Colonic mucosa (tissue), 4 donors: ENCODE results near the gene RTL9. TPM values are rescaled to one million over a fixed set of nuclear protein-coding genes. Genes with fewer than 3 reads are reported as not detected.
A peak's percentile ranks its signal among the peaks of the same experiment; 100 is the strongest.

Experiments
- DNase-seq: peaks from one replicate; pipeline ENCODE4 v3.0.0-alpha.2; 2020
- H3K27ac ChIP-seq: fragments of 200-600 bp; one replicate; pipeline ENCODE4 v1.8.0; 2021
- H3K27me3 ChIP-seq: fragments of 200-600 bp; one replicate; pipeline ENCODE4 v1.8.0; 2021
- H3K36me3 ChIP-seq: fragments of 200-600 bp; one replicate; pipeline ENCODE4 v1.8.0; 2021
- H3K4me1 ChIP-seq: fragments of 200-600 bp; one replicate; pipeline ENCODE4 v1.8.0; 2021; ENCODE audit warnings: mild to moderate bottlenecking
- H3K4me3 ChIP-seq: fragments of 200-600 bp; one replicate; pipeline ENCODE4 v1.8.0; 2021
- H3K9ac ChIP-seq, 2 donors: one replicate each; pipeline ENCODE4 v1.7.0; 2013; ENCODE audit warnings: control low read depth in 2 of 2, low read depth in 2 of 2, low read length in 2 of 2
- H3K9me3 ChIP-seq: fragments of 200-600 bp; one replicate; pipeline ENCODE4 v1.8.0; 2021
- CTCF ChIP-seq: fragments of 200-600 bp; IDR thresholded peaks from one replicate; pipeline ENCODE4 v1.8.0; 2022; ENCODE audit warnings: antibody characterized with exemption, mild to moderate bottlenecking
- intact Hi-C: fragments of 100-400 bp; cut with DNase I; formaldehyde crosslinking; loops from one replicate; pipeline ENCODE4 v1.14.1; 2022
- total RNA-seq, 2 donors: library from RNA; stranded (reverse); fragmentation: NEBNext Ultra II Directional in 1 of 2; extraction: Animal tissue kit (Norgen Biotek cat#: 25700) in 1 of 2; gene quantifications; one replicate each; pipeline ENCODE4 v1.2.1, GENCODE V29; 2021
- donor health status: healthy.
- donor health status: DM: no; HTN: no; CAD: no.
- donor health status: DM: no; HTN: no; CAD: no.

Gene RTL9
- total RNA-seq, 2 donors from 2014 or later: not detected

GRCh38 chrX:110316351-110317060 lies 42.1 kb upstream of the RTL9 start:
- Histone ChIP-seq H3K27ac (no peak overlapping the region), H3K4me3 (peak overlapping the region; percentile 60), H3K9me3 (no peaks in the 10 kb centered on the region), H3K36me3 (no peaks in the 10 kb centered on the region), H3K27me3 (no peaks in the 10 kb centered on the region), H3K4me1 (no peaks in the 10 kb centered on the region), H3K9ac (peak overlapping the region in 1 of 2 donors; percentile 72)
- no peak for TF ChIP-seq CTCF
- DNase-seq: no peak
- intact Hi-C loops: loop anchor here (10.0 kb wide), 1 partner anchor 152 kb away; no protein-coding TSS in a partner anchor

- peak; percentile 35 for DNase-seq
- Histone ChIP-seq H3K9me3 (no peaks in the 10 kb centered on the region), H3K9ac (peak overlapping the region; percentile 72 to 80), H3K27me3 (no peaks in the 10 kb centered on the region), H3K36me3 (no peaks in the 10 kb centered on the region), H3K4me1 (no peaks in the 10 kb centered on the region), H3K4me3 (peak overlapping the region; percentile 60), H3K27ac (peak overlapping the region; percentile 54)
- intact Hi-C loops: loop anchor here (10.0 kb wide), 1 partner anchor 152 kb away; no protein-coding TSS in a partner anchor
- no peak for TF ChIP-seq CTCF
Measured at GRCh38 chrX:110317061-110317819, 41.4 kb upstream of the RTL9 start.

- peak within 1 kb of the TSS; percentile 72 to 80 for H3K9ac ChIP-seq
Measured at GRCh38 chrX:110317820-110318663, 40.6 kb upstream of the RTL9 start, which contains the start of gene AMMECR1. TSS of gene AMMECR1 (minus strand) at chrX:110318085. CDS start at chrX:110318071, 14 bp downstream.

GRCh38 chrX:110318664-110318968 lies 40.0 kb upstream of the RTL9 start:
- peak overlapping the region; percentile 68 to 70 for H3K9ac ChIP-seq
- no peaks in the 10 kb centered on the region for H3K4me1 ChIP-seq
- H3K4me3 ChIP-seq: peak overlapping the region; percentile 37
- H3K27me3 ChIP-seq: no peaks in the 10 kb centered on the region
- TF ChIP-seq CTCF: no peak
- peak overlapping the region; percentile 58 for H3K27ac ChIP-seq
- intact Hi-C loops: loop anchor here (10.0 kb wide), 1 partner anchor 154 kb away; no protein-coding TSS in a partner anchor
- H3K36me3 ChIP-seq: no peaks in the 10 kb centered on the region
- DNase-seq: no peak
- no peaks in the 10 kb centered on the region for H3K9me3 ChIP-seq

More at GRCh38 chrX:110317820-110318663, 40.6 kb upstream of the RTL9 start, which contains the start of gene AMMECR1:
- no peaks in the 10 kb centered on the region for H3K36me3 ChIP-seq
- H3K27me3 ChIP-seq: no peaks in the 10 kb centered on the region
- peak; percentile 74 for DNase-seq
- intact Hi-C loops: loop anchor here (10.0 kb wide), 1 partner anchor 153 kb away; no protein-coding TSS in a partner anchor
- peak within 1 kb of the TSS; percentile 58 for H3K27ac ChIP-seq
- no peak for TF ChIP-seq CTCF
- no peaks in the 10 kb centered on the region for H3K4me1 ChIP-seq
- H3K9me3 ChIP-seq: no peaks in the 10 kb centered on the region
- peak within 1 kb of the TSS; percentile 60 for H3K4me3 ChIP-seq
